GM12891 (cell line): ENCODE data around the gene VWA7.

ENCODE experiments used
- DNase-seq: peaks from one replicate; pipeline ENCODE4 v3.0.0; 2011; ENCODE audit warnings: low spot score; ENCODE audit not compliant: insufficient read length
- FAIRE-seq: peaks from 2 replicates; lab custom pipeline; 2011; peaks lifted over from hg19 to GRCh38; lab: Jason Lieb, UNC
- PAX5 ChIP-seq: IDR thresholded peaks from 2 replicates; pipeline ENCODE4 v1.6.1; 2011; ENCODE audit warnings: low read length, moderate library complexity, mild to moderate bottlenecking; ENCODE audit not compliant: insufficient read depth, severe bottlenecking
- POLR2A ChIP-seq: IDR thresholded peaks from 2 replicates; pipeline ENCODE4 v1.6.1; 2011; ENCODE audit warnings: low read depth, low read length, control low read depth
- POLR2AphosphoS5 ChIP-seq: IDR thresholded peaks from 2 replicates; pipeline ENCODE4 v1.6.1; 2011; ENCODE audit warnings: low read depth, low read length, control low read depth
- POU2F2 ChIP-seq: IDR thresholded peaks from 2 replicates; pipeline ENCODE4 v1.6.1; 2011; ENCODE audit warnings: low read depth, mild to moderate bottlenecking, control low read depth, low read length, moderate library complexity
- SPI1 ChIP-seq: IDR thresholded peaks from 2 replicates; pipeline ENCODE4 v1.6.1; 2011; ENCODE audit warnings: low read depth, low read length, control low read depth
- TAF1 ChIP-seq: IDR thresholded peaks from 2 replicates; pipeline ENCODE4 v1.6.1; 2011; ENCODE audit warnings: low read depth, low read length, control low read depth

VWA7 gene

GRCh38 chr6:31737315-31737990 lies 39.7 kb downstream of the VWA7 start:
- DNase-seq (no peak), FAIRE-seq (no peak)
- TF ChIP-seq POLR2A (no peak), POU2F2 (no peak), SPI1 (no peak), PAX5 (no peak), TAF1 (no peak), POLR2AphosphoS5 (no peak)

DNA sequence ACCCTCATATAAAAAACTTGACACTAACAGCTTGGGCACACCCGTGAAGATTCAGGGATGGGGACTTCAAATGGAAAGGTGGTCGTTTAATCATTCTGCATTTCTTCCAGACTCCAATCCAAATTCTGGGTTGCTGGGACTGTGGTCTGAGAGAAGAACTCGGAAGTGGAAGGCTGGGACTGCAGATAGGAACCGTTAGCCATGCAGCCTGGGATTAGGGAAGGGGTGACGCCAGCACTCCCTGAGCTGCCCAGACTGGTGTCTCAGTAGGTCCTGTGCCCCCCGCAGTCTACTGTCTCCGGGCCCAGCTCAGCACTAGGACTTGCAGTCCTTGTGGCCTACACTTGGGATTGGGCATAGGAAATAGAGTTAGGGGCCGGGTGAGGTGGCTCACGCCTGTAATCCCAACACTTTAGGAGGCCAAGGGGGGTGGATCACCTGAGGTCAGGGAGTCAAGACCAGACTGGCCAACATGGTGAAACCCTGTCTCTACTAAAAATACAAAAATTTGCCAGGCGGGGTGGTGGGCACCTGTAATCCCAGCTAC lies 40.3 kb downstream of the VWA7 start:
- FAIRE-seq (no peak), DNase-seq (no peak)
- TF ChIP-seq POLR2AphosphoS5 (no peak), POU2F2 (0 out of 2 replicates have a peak, but pooled peaks have one; percentile 5)

- peak; percentile 69 for DNase-seq
These were observed 40.9 kb downstream of the VWA7 start, which contains the start of gene CLIC1 for GRCh38 chr6:31736021-31736767. Gene CLIC1 (minus strand): TSS chr6:31736530. CDS start chr6:31736300, 230 bp downstream.

DNA sequence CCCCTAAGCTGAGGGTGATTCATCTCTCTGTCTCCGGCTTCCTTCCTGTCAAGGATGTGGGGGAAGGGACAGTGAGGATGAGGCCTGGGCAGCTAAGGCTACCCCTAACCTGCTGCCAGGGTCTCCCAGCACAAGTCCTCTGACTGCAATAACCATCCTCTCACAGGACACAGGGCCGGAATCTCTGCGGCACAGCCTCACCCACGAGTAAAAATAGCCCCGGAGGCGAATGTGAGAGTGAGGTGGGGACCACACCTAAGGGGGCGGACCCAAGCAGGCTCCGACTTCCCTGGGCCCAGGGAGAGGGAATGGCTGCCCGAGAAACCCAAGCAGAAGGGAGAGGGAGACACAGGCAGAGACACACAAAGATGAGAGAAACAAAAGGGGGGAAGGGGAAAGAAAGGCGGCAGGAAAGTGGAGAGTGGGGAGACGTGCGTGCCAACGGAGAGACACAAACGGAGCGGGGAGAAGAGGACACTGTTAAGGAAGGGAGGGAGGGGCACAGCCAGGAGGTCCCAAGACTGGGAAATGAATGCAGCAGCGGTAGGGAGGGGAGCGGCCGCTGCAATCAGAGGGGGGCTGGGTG lies 42.2 kb downstream of the VWA7 start:
- FAIRE-seq (peak; percentile 80), DNase-seq (no peak)
- TF ChIP-seq PAX5: no peak
- 0 out of 2 replicates have a peak, but pooled peaks have one; percentile 8 for TF ChIP-seq TAF1
- TF ChIP-seq SPI1: peak; percentile 41; the same call in 1 of the 2 replicates
- peak; percentile 80; the same call in 1 of the 2 replicates for TF ChIP-seq POU2F2
- TF ChIP-seq POLR2AphosphoS5: peak; percentile 1; the same call in 1 of the 2 replicates

More at GRCh38 chr6:31736021-31736767, 40.9 kb downstream of the VWA7 start, which contains the start of gene CLIC1:
- peak; percentile 72 for FAIRE-seq
- no peak for TF ChIP-seq PAX5
- peak; percentile 76; the same call in 1 of the 2 replicates for TF ChIP-seq TAF1
- peak; percentile 72 for TF ChIP-seq POLR2AphosphoS5
- TF ChIP-seq SPI1: peak; percentile 66
- TF ChIP-seq POU2F2: 0 out of 2 replicates have a peak, but pooled peaks have one; percentile 10
- TF ChIP-seq POLR2A: peak; percentile 90

GRCh38 chr6:31734247-31734820 lies 42.8 kb downstream of the VWA7 start:
- TF ChIP-seq PAX5: no peak
- no peak for TF ChIP-seq TAF1
- TF ChIP-seq POU2F2: no peak
- TF ChIP-seq POLR2A: no peak
- no peak for TF ChIP-seq POLR2AphosphoS5
- TF ChIP-seq SPI1: no peak
- DNase-seq (peak; percentile 65), FAIRE-seq (no peak)

DNA sequence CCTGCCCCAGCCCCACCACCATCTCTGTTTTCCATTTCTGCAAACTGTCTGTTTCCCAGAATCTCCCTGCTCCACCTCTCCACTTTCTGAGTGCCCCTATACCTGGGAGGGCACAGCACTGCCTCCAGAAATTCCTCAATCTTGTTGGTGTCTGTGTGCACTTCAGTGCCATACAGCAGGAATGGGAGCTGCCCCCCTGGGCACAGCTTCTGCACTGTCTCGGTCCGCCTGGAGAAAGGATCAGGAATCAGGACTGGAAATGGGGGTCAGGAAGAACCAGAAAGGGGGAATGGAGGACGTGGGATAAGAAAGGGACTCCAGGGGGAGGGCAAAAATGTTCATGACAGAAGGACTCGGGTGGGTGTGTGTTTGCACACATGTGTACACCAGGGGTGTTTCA lies 43.4 kb downstream of the VWA7 start:
- DNase-seq (no peak), FAIRE-seq (no peak)
- TF ChIP-seq SPI1 (no peak), POU2F2 (no peak), TAF1 (no peak), PAX5 (no peak), POLR2AphosphoS5 (no peak), POLR2A (no peak)

GRCh38 chr6:31732029-31732428 lies 45.1 kb downstream of the VWA7 start:
- no peak for DNase-seq
- TF ChIP-seq SPI1 (no peak), POLR2A (no peak), POLR2AphosphoS5 (no peak), TAF1 (no peak), PAX5 (no peak), POU2F2 (no peak)
- FAIRE-seq: no peak

- DNase-seq (no peak), FAIRE-seq (no peak)
- TF ChIP-seq POLR2A: no peak
- TF ChIP-seq SPI1: no peak
- no peak for TF ChIP-seq POLR2AphosphoS5
These were observed 46.5 kb downstream of the VWA7 start for GRCh38 chr6:31730631-31731086.
